Measurements from ENCODE around the gene ATP4B.

- no peak for TF ChIP-seq CTCF (IDR thresholded peaks at IDR 0.05)
- TF ChIP-seq POLR2AphosphoS5 (IDR thresholded peaks at IDR 0.05; ENCODE audit: low read depth, low read length), result no peak
- no peak for TF ChIP-seq SIN3A (IDR thresholded peaks at IDR 0.05; ENCODE audit: borderline replicate concordance, insufficient read depth, low read depth, low read length)
These were observed 9.9 kb upstream of the ATP4B start for GRCh38 chr13:113667771-113668490.
